Endothelial cell of umbilical vein (primary cell): Measurements from ENCODE around the gene CBLC.

Experiments used
- CTCF ChIP-seq, 2 donors: IDR thresholded peaks; 1 replicate in 1 of 2; 2 replicates in 1 of 2; pipeline ENCODE4 v1.5.1; 2011; ENCODE audit warnings: low read length in 2 of 2, mild to moderate bottlenecking in 2 of 2, moderate library complexity in 2 of 2, control low read depth in 1 of 2, inconsistent platforms in 1 of 2, low read depth in 1 of 2; ENCODE audit not compliant: insufficient read depth in 1 of 2; ENCODE audit errors: extremely low read depth in 1 of 2
- EZH2 ChIP-seq: IDR thresholded peaks from 2 replicates; pipeline ENCODE4 v1.6.1; 2012; ENCODE audit warnings: borderline replicate concordance, low read depth, mild to moderate bottlenecking, moderate library complexity, low read length, inconsistent platforms; ENCODE audit not compliant: severe bottlenecking
- FOS ChIP-seq: IDR thresholded peaks from 2 replicates; pipeline ENCODE4 v1.6.1; 2011; ENCODE audit warnings: mild to moderate bottlenecking, low read length, moderate library complexity, borderline replicate concordance; ENCODE audit not compliant: insufficient read depth
- GATA2 ChIP-seq: IDR thresholded peaks from 2 replicates; pipeline ENCODE4 v1.7.0; 2011; ENCODE audit warnings: low read depth, mild to moderate bottlenecking, moderate library complexity, mixed read lengths, low read length; ENCODE audit not compliant: insufficient read length, insufficient read depth
- JUN ChIP-seq: IDR thresholded peaks from 2 replicates; pipeline ENCODE4 v1.6.1; 2011; ENCODE audit warnings: borderline replicate concordance, low read depth; ENCODE audit not compliant: insufficient read length, insufficient read depth
- MAX ChIP-seq: IDR thresholded peaks from 2 replicates; pipeline ENCODE4 v1.6.1; 2011; ENCODE audit not compliant: insufficient read depth, insufficient read length
- MYC ChIP-seq: IDR thresholded peaks from one replicate; pipeline ENCODE4 v1.6.1; 2011; ENCODE audit warnings: mild to moderate bottlenecking, low read depth, low read length
- POLR2A ChIP-seq: IDR thresholded peaks from 2 replicates; pipeline ENCODE4 v1.6.1; 2012; ENCODE audit warnings: low read depth, mild to moderate bottlenecking, control low read depth, low read length
- POLR2AphosphoS5 ChIP-seq: IDR thresholded peaks from 2 replicates; pipeline ENCODE4 v1.6.1; 2012; ENCODE audit warnings: low read depth, mild to moderate bottlenecking, control low read depth, low read length, moderate library complexity; ENCODE audit not compliant: insufficient read depth

GRCh38 chr19:44752816-44753625 is 24.7 kb upstream of the CBLC start:
- TF ChIP-seq CTCF (IDR thresholded peaks at IDR 0.05; ENCODE audit: extremely low read depth in 1 of 2, insufficient read depth in 1 of 2, low read depth in 1 of 2, low read length in 2 of 2) = no peak
- peak; percentile 40 for TF ChIP-seq POLR2A
- peak; percentile 40 for TF ChIP-seq FOS
- no peak for TF ChIP-seq GATA2
- TF ChIP-seq POLR2AphosphoS5 = peak; percentile 94
- no peak for TF ChIP-seq MYC
- no peak for TF ChIP-seq MAX
- TF ChIP-seq EZH2 = no peak
- no peak for TF ChIP-seq JUN
